GM19438 (cell line): ENCODE results near the gene MAGEE2.
"Not testable (repeated sequence)": the region's sequence is repeated elsewhere in the genome, so short reads cannot be mapped to it uniquely, and the experiment has no call there.

Experiments
- ATAC-seq: cut with Tn5 transposase; IDR thresholded peaks from one replicate; pipeline ENCODE4 v1.9.1; 2021; ENCODE audit warnings: low read depth; ENCODE audit not compliant: unreplicated experiment

MAGEE2 gene, protein sequence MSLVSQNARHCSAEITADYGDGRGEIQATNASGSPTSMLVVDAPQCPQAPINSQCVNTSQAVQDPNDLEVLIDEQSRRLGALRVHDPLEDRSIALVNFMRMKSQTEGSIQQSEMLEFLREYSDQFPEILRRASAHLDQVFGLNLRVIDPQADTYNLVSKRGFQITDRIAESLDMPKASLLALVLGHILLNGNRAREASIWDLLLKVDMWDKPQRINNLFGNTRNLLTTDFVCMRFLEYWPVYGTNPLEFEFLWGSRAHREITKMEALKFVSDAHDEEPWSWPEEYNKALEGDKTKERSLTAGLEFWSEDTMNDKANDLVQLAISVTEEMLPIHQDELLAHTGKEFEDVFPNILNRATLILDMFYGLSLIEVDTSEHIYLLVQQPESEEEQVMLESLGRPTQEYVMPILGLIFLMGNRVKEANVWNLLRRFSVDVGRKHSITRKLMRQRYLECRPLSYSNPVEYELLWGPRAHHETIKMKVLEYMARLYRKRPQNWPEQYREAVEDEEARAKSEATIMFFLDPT

GRCh38 chrX:75784680-75785491 lies at the start of gene MAGEE2:
MAGEE2 (minus strand) TSS chrX:75785254; CDS start chrX:75785051, 203 bp downstream.
- ATAC-seq = no peak

- ATAC-seq = no peak
Observed at GRCh38 chrX:75786290-75786689, 1.2 kb upstream of the MAGEE2 start.

- ATAC-seq = no peak
Observed at GRCh38 chrX:75781611-75782010, 3.4 kb downstream of the MAGEE2 start.

DNA sequence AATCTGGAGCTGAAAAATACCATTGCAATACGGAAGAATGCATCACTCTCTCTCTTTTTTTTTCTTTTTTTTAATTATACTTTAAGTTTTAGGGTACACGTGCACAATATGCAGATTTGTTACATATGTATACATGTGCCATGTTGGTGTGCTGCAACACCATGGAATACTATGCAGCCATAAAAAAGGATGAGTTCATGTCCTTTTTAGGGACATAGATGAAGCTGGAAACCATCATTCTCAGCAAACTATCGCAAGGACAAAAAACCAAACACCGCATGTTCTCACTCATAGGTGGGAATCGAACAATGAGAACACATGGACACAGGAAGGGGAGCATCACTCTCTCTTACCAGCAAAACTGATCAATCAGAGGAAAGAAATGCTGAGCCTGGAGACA lies 17.0 kb downstream of the MAGEE2 start:
- not testable (repeated sequence) for ATAC-seq

GRCh38 chrX:75748431-75748830 lies 36.6 kb downstream of the MAGEE2 start:
- no peak for ATAC-seq

DNA sequence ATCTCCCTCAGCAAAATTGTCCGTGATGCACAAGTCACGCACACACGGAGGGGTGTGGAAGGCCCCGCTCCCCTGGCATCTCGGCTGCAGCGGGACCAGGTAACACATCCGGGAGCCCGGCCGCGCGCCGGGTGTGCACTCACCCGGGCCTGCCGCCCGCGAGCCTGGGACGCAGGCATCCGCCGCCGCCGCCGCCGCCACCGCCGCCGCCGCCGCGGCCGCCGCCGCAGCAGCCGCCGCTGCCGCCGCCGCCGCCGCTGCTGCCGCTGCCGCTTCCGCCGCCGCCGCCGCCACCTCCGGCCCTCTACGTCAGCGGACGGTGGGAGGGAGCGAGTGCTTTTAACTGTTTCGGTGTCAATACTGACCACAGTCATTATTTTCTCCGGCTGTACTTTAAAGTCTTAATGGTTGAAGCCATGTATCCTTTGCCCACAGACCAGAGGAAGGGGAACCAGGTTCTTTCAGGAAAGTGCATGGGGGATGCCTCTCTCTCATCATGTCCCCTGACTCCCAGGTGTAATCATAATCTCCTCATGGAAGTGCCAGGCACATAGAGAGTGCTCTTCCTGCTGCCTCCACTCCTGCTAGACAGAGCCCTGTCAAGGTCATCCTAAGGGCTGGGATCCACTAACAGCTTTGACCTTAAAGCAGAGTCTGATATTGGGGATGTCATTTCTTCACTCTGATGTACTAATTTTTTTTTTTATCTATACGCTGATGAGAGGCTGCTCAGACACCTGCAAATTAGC lies 38.0 kb downstream of the MAGEE2 start:
- peak; percentile 48 for ATAC-seq
